ENCODE results near the gene NELFA.
"Not testable (repeated sequence)": the region's sequence is repeated elsewhere in the genome, so short reads cannot be mapped to it uniquely, and the experiment has no call there.

NELFA gene

GRCh38 chr4:2044542-2045517 lies 36.1 kb upstream of the NELFA start:
- peaks cover 7% of the 10 kb centered on the region for H3K4me1 ChIP-seq (ENCODE audit: control insufficient read depth, insufficient read depth, low read length)
- H3K9me3 ChIP-seq (ENCODE audit: control insufficient read depth, low read length) = no peaks in the 10 kb centered on the region
- H3K9ac ChIP-seq (ENCODE audit: low read length) = no peak overlapping the region
- H3K27me3 ChIP-seq (ENCODE audit: control insufficient read depth, insufficient read depth, low read length) = peaks cover 38% of the 10 kb centered on the region
- no peak overlapping the region for H3K4me3 ChIP-seq (ENCODE audit: low read length)
- H3K36me3 ChIP-seq (ENCODE audit: control insufficient read depth, insufficient read depth, low read length) = no peaks in the 10 kb centered on the region

GRCh38 chr4:2044119-2044485 lies 35.3 kb upstream of the NELFA start:
- Histone ChIP-seq H3K27me3 (ENCODE audit: control insufficient read depth, insufficient read depth, low read length) (peaks cover 39% of the 10 kb centered on the region), H3K4me1 (ENCODE audit: control insufficient read depth, insufficient read depth, low read length) (peaks cover 7% of the 10 kb centered on the region), H3K36me3 (ENCODE audit: control insufficient read depth, insufficient read depth, low read length) (no peaks in the 10 kb centered on the region), H3K4me3 (ENCODE audit: low read length) (no peak overlapping the region), H3K9me3 (ENCODE audit: control insufficient read depth, low read length) (no peaks in the 10 kb centered on the region), H3K9ac (ENCODE audit: low read length) (no peak overlapping the region)

GRCh38 chr4:2043396-2044118 lies 34.8 kb upstream of the NELFA start:
- peaks cover 39% of the 10 kb centered on the region for H3K27me3 ChIP-seq (ENCODE audit: control insufficient read depth, insufficient read depth, low read length)

DNA sequence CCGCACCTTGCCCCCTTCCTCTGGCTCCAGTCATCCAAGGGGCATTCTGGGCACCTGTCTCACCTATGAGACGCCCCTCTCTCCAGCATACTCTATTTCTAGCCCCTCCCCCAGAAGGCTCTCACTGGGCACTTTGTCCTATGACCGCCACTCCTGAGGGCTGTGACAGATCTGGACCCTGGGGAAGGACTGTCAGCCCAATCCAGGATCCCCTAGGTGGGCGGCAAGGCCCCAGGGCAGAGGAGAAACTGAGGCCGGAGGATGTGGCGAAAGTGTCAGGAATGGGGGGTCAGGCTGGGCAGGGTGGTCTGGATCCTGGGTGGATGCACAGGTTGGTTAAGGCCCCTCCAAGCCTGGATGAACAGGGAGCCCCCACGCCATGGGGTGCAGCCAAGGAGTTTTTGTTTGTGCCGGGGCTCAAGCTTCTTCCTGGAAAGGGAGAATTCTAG lies 34.2 kb upstream of the NELFA start:
- no peak overlapping the region for H3K9ac ChIP-seq (ENCODE audit: low read length)
- peaks cover 7% of the 10 kb centered on the region for H3K4me1 ChIP-seq (ENCODE audit: control insufficient read depth, insufficient read depth, low read length)
- H3K4me3 ChIP-seq (ENCODE audit: low read length) = no peak overlapping the region
- H3K27me3 ChIP-seq (ENCODE audit: control insufficient read depth, insufficient read depth, low read length) = peaks cover 39% of the 10 kb centered on the region
- no peaks in the 10 kb centered on the region for H3K9me3 ChIP-seq (ENCODE audit: control insufficient read depth, low read length)
- no peaks in the 10 kb centered on the region for H3K36me3 ChIP-seq (ENCODE audit: control insufficient read depth, insufficient read depth, low read length)

More at GRCh38 chr4:2043396-2044118, 34.8 kb upstream of the NELFA start:
- H3K36me3 ChIP-seq (ENCODE audit: control insufficient read depth, insufficient read depth, low read length) = no peaks in the 10 kb centered on the region
- H3K9me3 ChIP-seq (ENCODE audit: control insufficient read depth, low read length) = no peaks in the 10 kb centered on the region
- no peak overlapping the region for H3K9ac ChIP-seq (ENCODE audit: low read length)
- H3K4me3 ChIP-seq (ENCODE audit: low read length) = no peak overlapping the region
- peaks cover 7% of the 10 kb centered on the region for H3K4me1 ChIP-seq (ENCODE audit: control insufficient read depth, insufficient read depth, low read length)

DNA sequence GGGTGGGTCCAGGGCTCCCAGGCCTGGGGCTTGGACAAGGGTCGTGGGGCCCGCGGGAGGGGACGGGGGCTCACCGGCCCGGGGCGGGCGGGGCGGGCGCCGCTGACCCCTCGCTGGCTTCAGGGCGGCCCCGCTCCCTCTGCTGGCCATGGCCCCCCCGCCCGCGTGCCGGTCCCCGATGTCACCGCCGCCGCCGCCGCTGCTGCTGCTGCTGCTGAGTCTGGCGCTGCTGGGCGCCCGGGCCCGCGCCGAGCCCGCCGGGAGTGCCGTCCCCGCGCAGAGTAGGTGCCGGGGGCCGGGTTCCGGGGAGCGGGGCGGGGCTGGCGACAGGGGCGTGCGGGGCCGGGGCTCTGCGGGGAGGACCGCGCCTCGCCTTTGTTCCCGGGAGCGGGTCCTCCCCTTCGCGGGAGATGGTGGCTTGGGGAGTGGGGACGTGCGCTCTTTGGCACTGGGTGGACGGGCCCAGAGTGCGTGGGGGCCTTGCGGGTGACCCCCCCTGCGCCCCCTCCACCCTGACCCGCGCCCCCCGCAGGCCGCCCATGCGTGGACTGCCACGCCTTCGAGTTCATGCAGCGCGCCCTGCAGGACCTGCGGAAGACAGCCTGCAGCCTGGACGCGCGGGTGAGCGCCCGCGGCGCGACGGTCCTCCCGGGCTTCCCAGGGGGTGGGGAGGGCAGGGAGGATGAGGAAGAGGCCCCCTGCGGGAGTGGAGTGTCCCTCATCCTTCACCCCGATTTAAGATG lies 33.6 kb upstream of the NELFA start:
- H3K4me3 ChIP-seq (ENCODE audit: low read length) = no peak overlapping the region
- peaks cover 34% of the 10 kb centered on the region for H3K27me3 ChIP-seq (ENCODE audit: control insufficient read depth, insufficient read depth, low read length)
- H3K4me1 ChIP-seq (ENCODE audit: control insufficient read depth, insufficient read depth, low read length) = peaks cover 7% of the 10 kb centered on the region
- H3K36me3 ChIP-seq (ENCODE audit: control insufficient read depth, insufficient read depth, low read length) = no peaks in the 10 kb centered on the region
- no peaks in the 10 kb centered on the region for H3K9me3 ChIP-seq (ENCODE audit: control insufficient read depth, low read length)
- no peak overlapping the region for H3K9ac ChIP-seq (ENCODE audit: low read length)

DNA sequence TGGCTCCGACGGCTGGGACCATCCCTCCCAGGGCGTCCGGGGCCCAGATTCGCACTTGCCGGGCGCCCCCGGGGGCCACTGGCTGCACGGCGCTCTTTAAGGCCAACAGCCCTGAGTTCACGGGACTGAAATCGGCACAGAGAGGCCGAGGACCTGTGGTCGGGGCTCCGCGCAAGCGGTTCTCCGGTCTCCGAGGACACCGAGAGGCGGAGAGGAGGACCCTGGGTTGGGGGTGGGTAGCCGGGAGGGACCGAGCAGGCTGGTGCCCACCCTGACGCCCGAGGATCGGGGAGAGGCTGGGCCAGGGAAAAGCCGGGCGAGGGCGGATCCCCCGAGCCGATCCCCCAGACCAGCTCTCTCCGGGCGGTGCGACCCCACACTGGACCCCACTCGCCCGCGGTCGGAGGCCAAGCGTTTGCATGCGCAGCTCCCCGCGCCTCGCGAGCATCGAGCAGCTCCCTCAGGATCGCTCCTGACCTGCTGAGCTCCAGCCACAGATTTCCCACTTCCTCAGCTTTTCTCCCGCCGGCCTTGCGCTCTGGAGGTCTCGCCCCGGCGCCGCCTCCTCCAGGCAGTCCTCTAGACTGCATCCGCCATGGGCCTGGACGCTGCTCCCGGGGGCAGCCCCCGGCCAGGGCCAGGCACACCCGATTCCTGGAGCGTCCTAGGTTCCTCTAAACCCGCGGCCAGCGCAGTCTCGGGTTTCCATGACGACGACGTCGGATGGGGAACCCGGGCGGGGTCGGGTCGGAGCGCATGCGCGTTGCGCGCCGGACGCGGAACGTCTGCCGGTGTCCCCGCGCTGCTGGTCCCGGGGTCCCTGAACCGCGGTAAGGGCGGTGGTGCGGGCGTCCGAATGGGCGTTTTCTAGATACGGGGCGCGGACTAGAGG lies 32.7 kb upstream of the NELFA start:
- peaks cover 33% of the 10 kb centered on the region for H3K27me3 ChIP-seq (ENCODE audit: control insufficient read depth, insufficient read depth, low read length)
- H3K36me3 ChIP-seq (ENCODE audit: control insufficient read depth, insufficient read depth, low read length) = no peaks in the 10 kb centered on the region
- peak overlapping the region; percentile 34 for H3K9ac ChIP-seq (ENCODE audit: low read length)
- peaks cover 7% of the 10 kb centered on the region for H3K4me1 ChIP-seq (ENCODE audit: control insufficient read depth, insufficient read depth, low read length)
- no peaks in the 10 kb centered on the region for H3K9me3 ChIP-seq (ENCODE audit: control insufficient read depth, low read length)
- H3K4me3 ChIP-seq (ENCODE audit: low read length) = peak overlapping the region; percentile 46

DNA sequence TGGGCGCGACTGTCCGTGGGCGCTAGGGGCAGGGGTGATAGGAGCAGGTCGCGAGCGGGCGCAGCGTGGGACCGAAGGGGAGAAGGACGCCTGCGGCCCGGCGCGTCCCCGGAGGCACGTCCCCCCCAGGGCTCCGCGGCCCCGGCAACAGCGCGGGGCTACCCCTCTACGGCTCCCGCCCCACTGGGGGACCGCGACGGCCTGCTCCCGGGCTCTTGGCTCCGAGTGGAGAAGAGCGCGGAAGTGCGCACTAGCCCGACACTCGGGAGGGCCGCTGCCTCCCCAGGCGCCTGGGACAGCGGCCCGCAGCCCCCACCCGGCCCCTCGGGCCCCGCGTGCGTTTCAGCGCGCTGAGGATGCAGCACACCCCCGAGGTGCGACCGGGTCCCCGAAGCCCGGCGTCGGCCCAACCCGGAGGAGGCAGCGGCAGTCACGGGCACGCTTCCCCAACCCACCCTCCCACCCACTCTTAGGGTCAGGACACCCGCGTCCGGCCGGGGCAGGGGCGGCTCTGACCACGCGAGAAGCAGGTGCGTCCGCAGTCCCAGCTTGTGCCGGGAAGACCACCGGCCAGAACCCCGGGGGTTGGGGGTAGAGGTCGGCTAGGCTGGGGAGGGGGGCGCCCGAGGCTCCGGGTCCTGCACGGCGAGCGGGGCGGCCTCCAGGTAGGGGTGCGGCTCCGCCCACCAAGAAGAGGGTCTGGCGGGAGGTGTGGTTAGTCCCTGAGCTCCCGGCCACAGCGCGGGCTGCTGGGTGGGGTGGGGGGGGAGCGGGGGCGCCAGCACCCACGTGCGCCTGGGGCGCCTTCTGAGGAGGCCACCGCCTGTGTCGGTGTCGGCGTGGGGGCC lies 31.8 kb upstream of the NELFA start:
- no peaks in the 10 kb centered on the region for H3K9me3 ChIP-seq (ENCODE audit: control insufficient read depth, low read length)
- no peaks in the 10 kb centered on the region for H3K36me3 ChIP-seq (ENCODE audit: control insufficient read depth, insufficient read depth, low read length)
- H3K4me1 ChIP-seq (ENCODE audit: control insufficient read depth, insufficient read depth, low read length) = peaks cover 7% of the 10 kb centered on the region
- peaks cover 33% of the 10 kb centered on the region for H3K27me3 ChIP-seq (ENCODE audit: control insufficient read depth, insufficient read depth, low read length)
- no peak overlapping the region for H3K9ac ChIP-seq (ENCODE audit: low read length)
- H3K4me3 ChIP-seq (ENCODE audit: low read length) = no peak overlapping the region

DNA sequence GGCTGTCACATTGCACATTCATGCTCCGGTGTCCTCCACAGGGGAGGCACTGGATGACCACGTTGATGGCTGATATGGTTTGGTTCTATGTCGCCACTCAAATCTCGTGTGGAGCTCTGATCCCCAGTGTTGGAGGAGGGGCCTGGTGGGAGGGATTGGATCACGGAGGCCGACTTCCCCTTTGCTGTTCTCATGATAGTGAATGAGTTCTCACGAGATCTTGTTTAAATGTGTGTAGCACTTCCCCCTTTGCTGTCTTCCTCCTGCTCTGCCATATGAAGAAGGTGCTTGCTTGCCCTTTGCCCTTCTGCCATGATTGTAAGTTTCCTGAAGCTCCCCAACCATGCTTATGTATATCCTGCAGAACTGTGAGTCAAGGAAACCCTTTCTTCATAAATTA lies 28.1 kb upstream of the NELFA start:
- Histone ChIP-seq H3K27me3 (ENCODE audit: control insufficient read depth, insufficient read depth, low read length) (peaks cover 21% of the 10 kb centered on the region), H3K4me1 (ENCODE audit: control insufficient read depth, insufficient read depth, low read length) (peaks cover 7% of the 10 kb centered on the region), H3K4me3 (ENCODE audit: low read length) (no peak overlapping the region), H3K36me3 (ENCODE audit: control insufficient read depth, insufficient read depth, low read length) (no peaks in the 10 kb centered on the region), H3K9me3 (ENCODE audit: control insufficient read depth, low read length) (no peaks in the 10 kb centered on the region), H3K9ac (ENCODE audit: low read length) (no peak overlapping the region)

DNA sequence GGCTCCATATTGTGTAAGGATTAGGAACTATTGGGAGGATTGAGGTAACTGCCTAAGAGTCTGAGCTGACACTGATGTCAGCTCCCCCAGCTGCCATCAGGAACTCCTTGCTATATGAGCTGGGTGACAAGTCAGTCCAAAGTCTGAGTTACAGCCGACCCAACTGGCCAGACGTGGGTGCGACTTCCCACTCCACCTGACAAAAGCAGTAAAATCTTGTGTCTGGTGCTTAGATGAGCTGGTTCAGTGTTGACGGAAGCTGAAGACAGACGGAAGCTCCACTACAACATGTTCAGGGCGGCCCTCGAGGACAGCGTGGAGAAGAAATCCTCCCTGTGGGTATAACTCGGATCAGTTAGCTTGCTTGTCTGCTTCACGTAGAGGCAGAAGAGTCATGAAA lies 27.6 kb upstream of the NELFA start:
- no peaks in the 10 kb centered on the region for H3K36me3 ChIP-seq (ENCODE audit: control insufficient read depth, insufficient read depth, low read length)
- peaks cover 2% of the 10 kb centered on the region for H3K4me1 ChIP-seq (ENCODE audit: control insufficient read depth, insufficient read depth, low read length)
- peaks cover 15% of the 10 kb centered on the region for H3K27me3 ChIP-seq (ENCODE audit: control insufficient read depth, insufficient read depth, low read length)
- H3K9ac ChIP-seq (ENCODE audit: low read length) = no peak overlapping the region
- H3K4me3 ChIP-seq (ENCODE audit: low read length) = no peak overlapping the region
- H3K9me3 ChIP-seq (ENCODE audit: control insufficient read depth, low read length) = no peaks in the 10 kb centered on the region

- not testable (repeated sequence) for H3K27me3 ChIP-seq (ENCODE audit: control insufficient read depth, insufficient read depth, low read length)
Observed at GRCh38 chr4:2031161-2031560, 22.4 kb upstream of the NELFA start.

More at GRCh38 chr4:2031161-2031560, 22.4 kb upstream of the NELFA start:
- not testable (repeated sequence) for H3K9ac ChIP-seq (ENCODE audit: low read length); H3K4me1 ChIP-seq (ENCODE audit: control insufficient read depth, insufficient read depth, low read length); H3K36me3 ChIP-seq (ENCODE audit: control insufficient read depth, insufficient read depth, low read length); H3K9me3 ChIP-seq (ENCODE audit: control insufficient read depth, low read length); H3K4me3 ChIP-seq (ENCODE audit: low read length)

All from mucosa of stomach (tissue), 1 donor.